Common myeloid progenitor, CD34-positive (primary cell): Measurements from ENCODE around the gene RRAS2.

Experiments
- CTCF ChIA-PET: fragments of 350-600 bp; sonication (Branson Sonifier 250); formaldehyde crosslinking; loops from one replicate; lab custom pipeline; 2021; ENCODE audit warnings: antibody characterized with exemption; lab: Charles Lee
- POLR2A ChIA-PET: fragments of 350-600 bp; sonication (Branson Sonifier 250); formaldehyde crosslinking; loops from one replicate; lab custom pipeline; 2021; ENCODE audit warnings: antibody characterized with exemption; lab: Charles Lee
- DNase-seq, 3 donors: peaks; one replicate each; pipeline versions ENCODE4 v3.0.0 to v3.0.0-alpha.2; 2013
- H3K27ac ChIP-seq, 2 experiments: 1 replicate in 1 of 2; 2 replicates in 1 of 2; pipeline ENCODE4 v1.7.0; 2013; ENCODE audit warnings: inconsistent platforms in 2 of 2, low read length in 2 of 2, mild to moderate bottlenecking in 2 of 2, low read depth in 1 of 2, moderate library complexity in 1 of 2; ENCODE audit not compliant: severe bottlenecking in 2 of 2, insufficient read depth in 1 of 2, poor library complexity in 1 of 2
- H3K27me3 ChIP-seq, 5 experiments: replicated peaks in 2 of 5; 1 replicate in 3 of 5; 2 replicates in 2 of 5; pipeline versions ENCODE4 v1.6.1 to v1.7.0; 2013; ENCODE audit warnings: low read length in 4 of 5, mild to moderate bottlenecking in 2 of 5, moderate library complexity in 2 of 5, inconsistent platforms in 1 of 5; ENCODE audit not compliant: insufficient read depth in 5 of 5, control insufficient read depth in 4 of 5
- H3K36me3 ChIP-seq, 4 experiments: 1 replicate in 2 of 4; 2 replicates in 2 of 4; pipeline versions ENCODE4 v1.6.1 to v1.7.0; 2013; ENCODE audit warnings: low read length in 3 of 4, control low read depth in 1 of 4, mild to moderate bottlenecking in 1 of 4; ENCODE audit not compliant: control insufficient read depth in 4 of 4, insufficient read depth in 4 of 4
- H3K4me1 ChIP-seq, 4 experiments: 1 replicate in 3 of 4; 2 replicates in 1 of 4; pipeline versions ENCODE4 v1.6.1 to v1.7.1; 2013; ENCODE audit warnings: low read length in 3 of 4, mild to moderate bottlenecking in 3 of 4, control low read depth in 1 of 4, inconsistent platforms in 1 of 4, moderate library complexity in 1 of 4; ENCODE audit not compliant: control insufficient read depth in 4 of 4, insufficient read depth in 4 of 4; ENCODE audit errors: control extremely low read depth in 1 of 4
- H3K4me3 ChIP-seq, 7 experiments: 1 replicate in 4 of 7; 2 replicates in 3 of 7; pipeline versions ENCODE4 v1.5.1 to v1.7.0; 2013; ENCODE audit warnings: mild to moderate bottlenecking in 7 of 7, low read length in 6 of 7, moderate library complexity in 6 of 7, inconsistent platforms in 2 of 7, low read depth in 2 of 7, control low read depth in 1 of 7; ENCODE audit not compliant: insufficient read depth in 4 of 7, control insufficient read depth in 1 of 7; ENCODE audit errors: extremely low read depth in 1 of 7
- H3K9me3 ChIP-seq, 5 experiments: 1 replicate in 4 of 5; 2 replicates in 1 of 5; pipeline versions ENCODE4 v1.6.1 to v1.7.1; 2013; ENCODE audit warnings: low read length in 4 of 5, mild to moderate bottlenecking in 2 of 5, inconsistent platforms in 1 of 5, low read depth in 1 of 5, moderate library complexity in 1 of 5; ENCODE audit not compliant: control insufficient read depth in 4 of 5, insufficient read depth in 2 of 5; ENCODE audit errors: control extremely low read depth in 1 of 5
- WGBS: methylation state at CpG from one replicate; pipeline ENCODE4 v1.1.5; 2013; ENCODE audit not compliant: insufficient coverage; 5-methylcytosine and 5-hydroxymethylcytosine counted together

Gene RRAS2

GRCh38 chr11:14266622-14267021 lies 92.4 kb downstream of the RRAS2 start:
- peaks cover 2 to 83% (median 36%) of the 10 kb centered on the region in 5 experiments for H3K27me3 ChIP-seq
- ChIA-PET CTCF (no interaction called here), POLR2A (no interaction called here)
- H3K9me3 ChIP-seq = peaks cover 0 to 2% (median 0%) of the 10 kb centered on the region in 5 experiments
- no peak overlapping the region for H3K4me3 ChIP-seq
- no CpG with 5 or more reads among the region's 1 CpG for WGBS
- no peak overlapping the region for H3K27ac ChIP-seq
- H3K4me1 ChIP-seq = peaks cover 11 to 17% (median 14%) of the 10 kb centered on the region in 4 experiments
- no peak for DNase-seq
- no peaks in the 10 kb centered on the region for H3K36me3 ChIP-seq

- H3K27me3 ChIP-seq = peaks cover 2 to 97% (median 39%) of the 10 kb centered on the region in 5 experiments
- CTCF ChIA-PET = interaction anchor here (0.6 to 1.0 kb wide), 2 partner anchors 15 to 36 kb away, joined by 3 read pairs; no protein-coding TSS in a partner anchor
Measured at GRCh38 chr11:14264966-14265365, 94.0 kb downstream of the RRAS2 start.

DNA sequence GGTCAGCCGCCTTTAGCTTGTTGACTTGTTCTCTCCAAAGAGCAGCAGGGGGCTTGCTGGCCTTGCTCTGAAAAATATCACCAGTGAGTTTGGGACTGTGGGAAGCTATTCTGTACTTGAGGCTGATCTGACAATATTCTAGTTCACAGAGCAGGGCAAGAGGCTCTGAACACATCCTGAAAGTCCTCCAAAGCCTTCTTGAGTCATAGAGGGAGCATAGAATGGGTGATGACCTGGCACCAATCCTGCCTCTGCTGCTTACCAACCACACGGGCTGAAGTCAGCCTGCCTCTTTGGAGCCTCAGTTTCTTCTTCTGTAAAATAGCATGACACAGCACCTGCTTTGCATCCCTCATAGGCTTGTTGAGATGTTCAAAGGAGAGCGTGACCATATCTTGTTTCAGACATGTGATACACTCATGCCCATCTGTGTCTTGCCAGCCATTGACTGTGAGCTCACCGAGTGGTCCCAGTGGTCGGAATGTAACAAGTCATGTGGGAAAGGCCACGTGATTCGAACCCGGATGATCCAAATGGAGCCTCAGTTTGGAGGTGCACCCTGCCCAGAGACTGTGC lies 96.6 kb downstream of the RRAS2 start:
- no peak for DNase-seq
- Histone ChIP-seq H3K4me3 (no peak overlapping the region), H3K27me3 (peaks cover 2 to 99% (median 42%) of the 10 kb centered on the region in 5 experiments), H3K4me1 (no peaks in the 10 kb centered on the region), H3K27ac (no peak overlapping the region), H3K9me3 (peaks cover 0 to 2% (median 0%) of the 10 kb centered on the region in 5 experiments), H3K36me3 (no peaks in the 10 kb centered on the region)
- 98% methylated on average over 8 of the region's 8 CpGs for WGBS
- ChIA-PET POLR2A (no interaction called here), CTCF (interaction anchor here (0.6 to 1.2 kb wide), 2 partner anchors 11 to 29 kb away, joined by 3 to 4 read pairs; no protein-coding TSS in a partner anchor)

More at GRCh38 chr11:14264966-14265365, 94.0 kb downstream of the RRAS2 start:
- Histone ChIP-seq H3K36me3 (no peaks in the 10 kb centered on the region), H3K9me3 (peaks cover 0 to 2% (median 0%) of the 10 kb centered on the region in 5 experiments), H3K27ac (no peak overlapping the region), H3K4me1 (peaks cover 0 to 1% (median under 1%) of the 10 kb centered on the region in 4 experiments), H3K4me3 (no peak overlapping the region)
- 94% methylated on average over 2 of the region's 2 CpGs for WGBS
- POLR2A ChIA-PET = no interaction called here
- DNase-seq = no peak

DNA sequence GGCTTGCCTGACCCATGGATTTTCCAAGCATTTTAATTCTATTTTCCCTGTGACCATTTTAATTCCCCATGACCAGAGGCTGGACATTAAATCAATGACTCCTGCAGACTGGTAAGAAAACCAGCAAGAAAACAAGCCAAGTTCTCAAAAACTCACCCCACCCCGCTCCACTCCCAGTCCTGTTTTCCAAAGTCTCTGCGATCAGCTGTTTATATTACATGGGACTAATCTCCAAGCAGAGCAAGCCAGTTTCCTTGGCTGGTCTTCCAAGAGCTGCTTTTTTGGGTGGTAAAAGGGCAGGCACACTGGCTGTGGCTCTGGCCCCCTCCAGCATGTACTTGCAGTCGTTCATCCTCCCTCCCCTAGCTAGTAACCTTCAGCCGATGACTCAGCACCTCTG lies 97.9 kb downstream of the RRAS2 start:
- WGBS = 91% methylated on average over 4 of the region's 4 CpGs
- H3K27ac ChIP-seq = no peak overlapping the region
- ChIA-PET POLR2A (interaction anchor here (0.6 kb wide), 1 partner anchor 263 kb away, joined by 4 read pairs; no protein-coding TSS in a partner anchor), CTCF (no interaction called here)
- H3K4me1 ChIP-seq = no peaks in the 10 kb centered on the region
- no peaks in the 10 kb centered on the region for H3K36me3 ChIP-seq
- H3K9me3 ChIP-seq = peaks cover 0 to 2% (median 0%) of the 10 kb centered on the region in 5 experiments
- no peak overlapping the region for H3K4me3 ChIP-seq
- no peak for DNase-seq
- peaks cover 0 to 99% (median 39%) of the 10 kb centered on the region in 5 experiments for H3K27me3 ChIP-seq

DNA sequence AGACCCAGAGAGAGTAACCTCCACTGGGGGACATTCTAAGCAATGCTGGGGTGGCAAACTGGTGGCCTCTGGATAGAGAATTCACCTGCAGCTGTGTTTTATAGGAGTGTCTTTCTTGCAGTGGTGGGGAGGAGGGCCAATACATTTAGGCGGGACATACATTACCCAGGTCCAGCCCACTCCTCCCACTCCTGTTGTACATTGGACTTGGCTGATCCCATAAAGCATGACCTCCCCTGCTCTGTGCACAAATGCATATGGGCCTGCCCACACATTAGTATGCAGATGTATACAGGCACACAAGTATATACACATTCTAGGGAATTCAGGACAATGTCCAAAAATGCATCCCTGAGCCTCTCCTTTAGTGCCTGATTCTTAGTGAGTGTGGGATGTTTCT lies 99.1 kb downstream of the RRAS2 start:
- H3K9me3 ChIP-seq = no peaks in the 10 kb centered on the region
- ChIA-PET CTCF (no interaction called here), POLR2A (no interaction called here)
- no peak overlapping the region for H3K4me3 ChIP-seq
- no peak overlapping the region for H3K27ac ChIP-seq
- H3K27me3 ChIP-seq = peaks cover 0 to 92% (median 39%) of the 10 kb centered on the region in 5 experiments
- WGBS = no CpG with 5 or more reads among the region's 1 CpG
- DNase-seq = no peak
- no peaks in the 10 kb centered on the region for H3K4me1 ChIP-seq
- no peaks in the 10 kb centered on the region for H3K36me3 ChIP-seq

- CTCF ChIA-PET = no interaction called here
Measured at GRCh38 chr11:14259186-14259784, 99.7 kb downstream of the RRAS2 start.

More at GRCh38 chr11:14259186-14259784, 99.7 kb downstream of the RRAS2 start:
- no peak for DNase-seq
- H3K27me3 ChIP-seq = peaks cover 0 to 92% (median 42%) of the 10 kb centered on the region in 5 experiments
- H3K4me1 ChIP-seq = no peaks in the 10 kb centered on the region
- POLR2A ChIA-PET = no interaction called here
- H3K27ac ChIP-seq = no peak overlapping the region
- no peak overlapping the region for H3K4me3 ChIP-seq
- H3K9me3 ChIP-seq = no peaks in the 10 kb centered on the region
- WGBS = 75% methylated on average over 37 of the region's 38 CpGs
- no peaks in the 10 kb centered on the region for H3K36me3 ChIP-seq
